Right forelimb (tissue), 1 donor: ENCODE data around the gene SLC37A1.

Experiments used
- DNase-seq: peaks from one replicate; pipeline ENCODE4 v3.0.0-alpha.2; 2018

The SLC37A1 gene

DNA sequence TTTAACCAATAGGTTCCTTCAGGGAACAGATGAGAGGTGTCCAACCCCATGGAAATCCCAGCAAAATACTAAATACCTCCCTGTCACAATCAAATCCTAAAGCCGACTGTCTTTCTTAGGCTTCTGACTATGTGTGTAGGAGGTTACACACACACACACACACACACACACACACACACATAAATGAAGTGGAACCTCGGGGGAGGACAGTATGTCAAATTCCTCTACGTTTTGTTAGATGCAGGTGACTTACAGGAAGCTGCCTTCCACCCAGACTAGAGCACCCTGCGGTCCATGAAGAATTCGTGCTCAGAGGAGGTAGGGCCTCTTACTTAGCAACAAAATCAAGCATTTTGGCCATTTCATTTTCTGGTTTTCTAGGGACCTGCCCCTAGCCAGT, 34.1 kb upstream of the SLC37A1 start:
- no peak for DNase-seq

DNA sequence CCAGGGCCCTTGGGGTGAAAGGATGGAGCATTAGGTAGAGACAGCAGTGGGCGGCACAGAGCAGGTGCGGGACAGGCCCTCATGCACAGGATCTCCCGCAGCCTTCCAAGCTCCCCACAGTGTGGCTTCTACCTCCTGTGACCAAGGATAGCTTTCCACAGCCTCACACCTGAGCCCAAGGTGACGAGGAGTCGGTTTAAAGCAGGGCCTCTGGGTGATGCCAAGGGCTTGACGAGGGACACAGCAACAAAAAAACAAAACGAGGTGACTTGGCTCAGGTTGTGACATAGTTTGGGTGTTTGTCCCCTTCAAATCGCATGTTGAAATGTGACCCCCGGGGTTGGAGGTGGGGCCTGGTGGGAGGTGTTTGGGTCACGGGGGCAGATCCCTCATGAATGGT, 32.9 kb upstream of the SLC37A1 start:
- no peak for DNase-seq

DNA sequence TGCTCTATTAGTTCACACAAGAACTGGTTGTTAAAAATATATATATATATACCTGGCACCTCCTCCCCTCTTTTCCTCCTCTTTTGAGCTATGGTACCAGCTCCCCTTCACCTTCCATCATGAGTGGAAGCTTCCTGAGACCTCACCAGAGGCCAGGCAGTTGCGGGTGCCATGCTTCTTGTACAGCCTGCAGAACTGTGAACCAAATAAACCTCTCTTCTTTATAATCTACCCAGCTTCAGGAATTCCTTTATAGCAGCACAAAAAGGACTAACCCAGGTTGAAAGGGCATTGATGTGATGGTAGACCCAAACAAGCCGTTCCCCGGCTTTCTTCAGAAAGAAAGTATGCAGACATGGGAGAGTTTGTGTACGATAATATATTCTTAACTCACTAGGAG, 32.5 kb upstream of the SLC37A1 start:
- DNase-seq, result no peak

DNA sequence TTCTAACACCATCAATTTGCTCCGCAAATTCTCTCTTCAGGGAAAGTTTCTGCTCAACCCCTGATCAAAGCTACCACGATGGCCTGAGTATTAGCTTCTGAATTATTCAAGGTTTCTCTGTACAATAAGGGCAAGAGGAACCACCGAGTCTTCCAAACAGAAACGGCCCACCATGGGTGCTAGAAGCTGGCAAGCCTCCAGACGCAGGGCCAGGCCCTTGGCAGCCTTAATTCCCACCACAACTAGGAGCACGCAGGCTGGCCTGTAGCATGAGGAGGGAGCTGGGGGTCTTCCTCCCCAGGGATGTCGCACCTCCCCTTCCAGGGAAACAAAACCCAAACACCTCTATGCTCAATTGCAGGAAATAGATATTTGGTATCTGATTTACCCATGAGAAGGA, 28.7 kb upstream of the SLC37A1 start:
- DNase-seq, result no peak

DNA sequence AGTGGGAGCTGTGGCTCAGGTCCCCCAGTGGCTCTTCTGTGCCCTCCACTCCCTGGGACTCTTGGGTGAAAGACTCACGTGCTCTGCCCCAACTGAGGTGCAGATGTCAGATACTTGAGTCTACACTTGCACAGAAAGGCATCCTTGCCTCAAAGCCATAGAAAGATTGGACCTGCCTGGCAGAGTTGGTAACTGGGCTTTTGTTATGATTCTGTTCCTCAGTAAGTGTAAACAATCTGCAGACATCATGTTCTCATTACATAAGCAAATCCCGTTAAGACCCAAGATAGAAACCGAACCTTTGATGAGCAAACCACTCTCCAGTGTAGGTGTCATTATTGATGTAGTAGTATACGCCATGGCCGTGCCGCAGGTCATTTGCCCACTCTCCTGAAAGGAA, 27.6 kb upstream of the SLC37A1 start:
- DNase-seq, result no peak

DNA sequence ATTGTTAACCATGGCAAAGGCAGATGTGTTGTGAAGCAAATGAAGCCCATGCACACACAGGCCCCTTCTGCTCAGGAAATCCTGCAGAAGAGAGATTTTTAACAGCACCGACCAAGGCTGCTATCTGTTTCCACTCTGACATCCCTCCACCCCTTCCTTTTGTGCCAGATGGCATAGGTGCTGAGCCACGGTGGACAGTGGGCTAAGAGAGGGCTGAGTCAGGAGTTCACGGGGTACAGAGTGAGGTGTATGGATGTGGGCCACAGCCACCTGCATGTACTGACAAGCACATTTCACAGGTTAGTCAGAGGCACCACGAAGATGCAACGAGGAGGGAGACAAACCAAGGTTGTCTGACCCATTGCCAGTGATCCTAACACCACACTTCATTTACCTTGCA, 27.1 kb upstream of the SLC37A1 start:
- no peak for DNase-seq

DNA sequence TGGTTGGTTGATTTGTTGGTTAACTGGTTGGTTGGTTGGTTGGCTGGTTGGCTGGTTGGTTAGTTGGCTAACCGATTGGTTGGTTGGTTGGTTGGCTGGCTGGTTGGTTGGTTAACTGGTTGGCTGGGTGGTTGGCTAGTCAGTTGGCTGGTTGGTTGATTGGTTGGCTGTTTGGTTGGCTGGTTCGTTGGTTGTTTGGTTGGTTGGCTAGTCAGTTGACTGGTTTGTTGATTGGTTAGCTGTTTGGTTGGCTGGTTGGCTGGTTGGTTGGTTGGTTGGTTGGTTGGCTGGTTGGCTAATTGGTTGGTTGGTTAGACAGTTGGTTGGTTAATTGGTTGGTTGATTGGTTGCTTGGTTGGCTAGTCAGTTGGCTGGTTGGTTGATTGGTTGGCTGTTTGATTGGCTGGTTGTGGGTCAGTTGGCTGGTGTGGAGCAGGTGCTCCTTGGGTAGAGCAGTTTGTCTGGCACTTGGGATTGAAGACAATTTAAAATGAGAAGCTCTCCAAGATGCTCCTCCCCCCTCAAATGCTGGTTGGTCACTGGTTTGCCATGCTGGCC, 24.6 kb upstream of the SLC37A1 start:
- DNase-seq, result no peak

DNA sequence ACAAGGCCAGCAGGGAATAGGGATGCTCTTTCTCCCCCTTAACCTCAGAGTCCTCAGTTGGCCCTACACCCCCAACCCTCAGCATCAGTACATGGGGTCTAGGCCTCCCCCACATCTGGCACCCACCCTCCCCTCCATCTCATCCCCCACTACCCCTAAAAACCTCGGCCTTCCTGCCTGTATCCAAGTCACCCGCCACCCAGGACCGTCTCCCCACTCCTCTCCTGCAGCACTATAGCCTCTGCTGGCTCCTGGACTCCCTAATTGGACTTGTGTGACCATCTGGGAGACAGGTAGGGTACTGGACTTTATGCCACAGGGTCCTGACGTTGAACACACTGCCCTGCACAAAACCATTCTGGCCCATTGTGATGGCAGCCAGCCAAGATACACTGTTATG, 23.7 kb upstream of the SLC37A1 start:
- no peak for DNase-seq

DNA sequence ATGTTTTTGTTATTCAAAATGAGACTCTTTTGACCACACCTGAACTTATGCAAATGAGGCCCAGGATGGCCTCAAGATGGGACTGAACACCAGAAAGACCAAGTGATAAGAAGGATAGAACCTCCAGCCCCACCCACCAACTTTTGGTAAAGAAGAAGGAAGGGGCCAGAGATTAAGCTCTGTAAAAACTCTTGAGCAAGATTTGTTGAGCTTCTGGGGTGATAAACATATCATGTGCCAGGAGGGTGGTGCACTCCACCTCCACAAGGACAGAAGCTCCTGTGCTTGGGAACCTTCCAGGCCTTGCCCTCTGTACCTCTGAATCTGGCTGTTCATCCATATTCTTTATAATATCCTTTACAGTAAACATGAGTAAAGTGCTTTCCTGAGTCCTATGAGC, 22.9 kb upstream of the SLC37A1 start:
- DNase-seq, result no peak

DNA sequence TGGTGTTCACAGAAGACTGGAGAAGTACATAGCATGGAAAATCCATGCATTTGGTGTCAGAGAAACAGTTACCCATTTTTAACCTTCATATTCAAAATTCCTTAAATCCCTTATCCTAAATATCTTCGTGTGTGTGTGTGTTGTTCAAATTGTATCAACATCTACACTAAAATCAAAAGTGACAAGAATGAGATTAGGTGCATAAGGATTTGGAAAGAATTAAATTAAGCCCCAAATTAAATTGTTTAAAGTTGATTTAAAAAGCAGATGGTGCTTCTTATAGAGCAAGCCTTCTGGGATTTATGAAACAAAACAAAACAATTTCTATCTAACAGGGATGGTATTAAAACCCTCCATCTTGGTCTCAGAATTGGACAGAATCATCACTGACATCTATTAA, 22.3 kb upstream of the SLC37A1 start:
- DNase-seq, result no peak

DNA sequence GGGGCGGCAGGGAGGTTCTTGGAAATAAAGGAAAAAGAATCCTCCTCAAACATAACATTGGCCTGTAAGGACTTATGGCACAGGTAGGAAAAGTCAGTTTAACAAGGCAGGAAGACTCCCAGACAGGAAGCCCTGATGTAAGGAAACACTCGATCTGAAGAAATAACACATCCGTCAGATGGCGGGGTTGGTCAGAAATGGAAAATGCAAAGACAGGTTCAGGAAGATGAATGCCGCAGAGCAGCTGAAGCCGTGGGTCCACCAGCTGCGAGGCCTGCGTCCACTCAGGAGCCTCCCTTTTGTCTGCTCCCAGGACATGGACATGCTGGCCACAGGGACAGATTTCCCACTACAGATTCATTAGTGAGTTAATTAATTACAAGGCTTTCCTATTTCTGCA, 21.5 kb upstream of the SLC37A1 start:
- DNase-seq, result no peak

DNA sequence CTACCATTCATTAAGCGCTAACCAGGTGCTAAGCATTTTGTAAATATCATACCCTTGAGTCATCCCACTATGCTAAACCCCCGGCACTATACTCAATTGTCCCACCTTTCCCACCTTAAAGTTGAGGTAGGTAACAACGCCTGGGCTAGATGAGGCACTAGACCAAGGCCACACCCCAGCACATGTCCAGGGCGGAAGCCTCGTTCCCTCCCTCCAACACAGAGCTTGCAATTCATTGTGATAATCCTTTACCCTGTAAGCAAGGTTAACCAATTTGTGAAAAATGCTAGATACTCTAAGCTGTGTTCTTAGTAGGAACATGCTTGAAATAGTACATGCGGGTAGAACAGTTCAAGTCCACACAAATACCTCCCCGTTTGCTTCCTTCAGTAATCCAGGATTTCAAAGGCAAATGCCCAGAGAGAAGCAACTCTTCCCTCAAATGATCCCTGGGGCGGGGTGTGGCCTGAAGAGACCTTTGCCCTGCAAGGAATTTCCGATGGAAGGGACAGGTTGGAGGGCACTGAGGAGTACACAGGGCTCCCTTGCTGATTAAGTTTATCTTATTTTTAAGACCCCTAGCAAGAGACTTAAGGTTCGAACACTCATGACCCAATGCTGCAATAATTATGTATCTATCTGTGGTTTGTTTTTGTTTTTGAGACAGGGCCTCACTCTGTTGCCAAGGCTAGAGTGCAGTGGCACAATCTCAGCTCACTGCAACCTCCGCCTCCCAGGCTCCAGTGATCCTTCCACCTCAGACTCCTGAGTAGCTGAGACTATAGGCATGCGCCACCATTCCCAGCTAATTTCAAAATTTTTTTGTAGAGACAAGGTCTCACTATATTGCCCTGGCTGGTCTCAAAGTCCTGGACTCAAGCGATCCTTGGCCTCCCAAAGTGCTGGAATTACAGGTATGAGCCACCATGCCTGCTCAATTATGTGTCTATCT, 20.3 kb upstream of the SLC37A1 start:
- no peak for DNase-seq

DNA sequence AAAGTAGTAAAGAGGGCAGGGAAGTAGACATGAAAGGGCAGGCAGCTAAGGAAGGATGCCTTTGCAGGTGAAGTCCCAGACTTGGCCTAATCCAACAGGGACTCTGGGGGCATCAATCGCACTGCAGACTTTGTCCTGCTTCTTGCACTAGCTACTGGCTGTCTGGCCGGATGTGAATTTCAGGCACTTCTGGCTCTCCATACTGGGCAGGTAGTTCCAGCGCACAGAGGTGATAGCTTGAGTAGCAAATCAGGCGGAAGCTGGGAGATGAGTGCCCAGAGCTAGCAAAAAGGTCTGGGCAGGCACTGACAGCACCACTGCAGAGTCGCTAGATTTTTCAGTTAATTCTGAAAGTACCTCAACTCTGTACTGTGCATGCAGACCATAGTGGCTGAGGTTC, 18.6 kb upstream of the SLC37A1 start:
- DNase-seq, result no peak

DNA sequence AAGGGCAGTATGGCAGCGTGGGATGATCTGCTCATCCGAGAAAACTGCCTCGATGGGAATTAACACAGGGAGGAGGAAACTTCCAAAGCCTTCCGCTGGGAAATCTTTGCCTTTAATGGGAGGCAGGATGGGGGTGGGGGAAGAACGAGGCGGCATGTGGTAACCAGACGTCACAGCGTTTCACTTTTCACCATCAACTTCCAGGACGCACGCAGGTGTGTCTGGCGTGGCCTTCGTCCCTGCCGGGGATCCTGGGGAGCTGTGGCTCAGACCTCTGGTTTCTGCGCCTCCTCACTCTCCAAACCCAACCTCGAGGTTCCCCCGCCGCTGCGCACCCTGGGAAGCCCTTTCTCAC, 17.9 kb upstream of the SLC37A1 start:
- no peak for DNase-seq

DNA sequence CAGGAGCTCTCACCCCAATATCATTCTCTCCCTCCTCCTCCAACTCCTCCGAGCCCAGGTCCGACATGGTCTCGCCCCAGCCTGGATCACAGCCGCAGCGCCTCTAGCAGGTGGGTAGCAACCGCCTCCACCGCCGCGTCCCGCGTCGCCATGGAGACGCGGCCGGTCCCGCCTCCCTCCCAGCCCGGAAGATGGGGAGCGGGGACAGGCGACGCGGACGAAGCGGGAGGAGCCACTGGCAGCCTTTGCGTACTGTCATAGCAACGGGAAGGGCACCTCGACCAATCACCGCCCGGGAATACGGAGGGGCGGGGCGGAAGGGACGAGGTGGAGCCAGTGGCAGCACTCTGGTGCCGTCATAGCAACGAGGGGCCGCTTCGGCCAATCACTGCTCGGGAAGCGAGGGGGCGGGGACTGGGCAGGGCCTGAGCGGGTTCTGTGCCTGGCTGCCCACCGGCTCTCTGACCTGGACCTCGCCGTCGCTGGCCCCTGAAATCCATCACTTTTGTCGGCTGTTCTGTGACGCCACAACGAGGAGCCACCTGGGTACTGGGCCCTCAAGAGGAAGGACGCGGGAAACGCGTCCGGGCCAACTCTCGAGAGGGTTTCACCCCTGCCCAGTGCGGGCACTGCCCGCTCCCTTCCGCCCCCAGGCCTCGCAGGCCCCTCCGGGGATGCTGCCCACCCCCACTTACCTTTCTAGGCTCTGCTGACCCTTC, 17.4 kb upstream of the SLC37A1 start, which contains the start of gene RSPH1:
Gene RSPH1 (minus strand): TSS at position 105 of the 719 bp plus-strand sequence. CDS start 38 bp downstream, at position 67.
- DNase-seq, result peak; percentile 100

DNA sequence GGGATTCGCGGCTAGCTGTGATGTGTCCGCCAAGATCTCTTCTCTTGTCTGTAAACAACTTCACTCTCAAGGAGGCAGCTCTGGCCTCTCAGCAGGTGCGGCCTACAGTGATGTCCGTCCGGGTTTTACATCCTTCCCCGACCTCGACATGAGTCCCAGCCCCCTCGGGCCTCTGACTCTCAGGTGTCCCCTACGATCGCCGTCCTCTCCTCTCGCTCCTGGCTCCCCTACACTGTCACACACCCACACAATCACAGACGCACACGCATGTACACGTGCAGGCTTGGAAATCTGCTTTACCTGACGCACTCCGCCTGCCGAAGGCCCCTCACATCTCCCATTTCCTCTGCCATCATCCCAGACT, 16.8 kb upstream of the SLC37A1 start:
- DNase-seq, result no peak

DNA sequence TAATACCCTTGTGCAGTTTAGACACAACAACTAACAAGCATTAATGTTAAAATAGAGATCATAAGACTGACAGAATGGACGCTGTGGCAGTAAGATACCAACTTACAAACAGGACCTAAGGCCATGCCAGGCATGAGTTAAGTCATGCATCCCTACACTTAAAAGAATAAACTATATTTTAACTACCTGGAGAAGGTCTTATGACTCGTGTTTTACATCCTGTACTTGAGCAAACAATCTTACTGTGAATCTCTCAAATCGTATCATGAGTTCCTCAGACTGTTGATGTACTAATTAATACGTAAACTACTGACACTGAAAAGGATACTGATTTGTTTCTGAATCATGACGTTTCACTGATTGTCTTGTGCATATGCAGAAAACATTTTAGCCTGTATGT, 15.6 kb upstream of the SLC37A1 start:
- DNase-seq, result no peak

DNA sequence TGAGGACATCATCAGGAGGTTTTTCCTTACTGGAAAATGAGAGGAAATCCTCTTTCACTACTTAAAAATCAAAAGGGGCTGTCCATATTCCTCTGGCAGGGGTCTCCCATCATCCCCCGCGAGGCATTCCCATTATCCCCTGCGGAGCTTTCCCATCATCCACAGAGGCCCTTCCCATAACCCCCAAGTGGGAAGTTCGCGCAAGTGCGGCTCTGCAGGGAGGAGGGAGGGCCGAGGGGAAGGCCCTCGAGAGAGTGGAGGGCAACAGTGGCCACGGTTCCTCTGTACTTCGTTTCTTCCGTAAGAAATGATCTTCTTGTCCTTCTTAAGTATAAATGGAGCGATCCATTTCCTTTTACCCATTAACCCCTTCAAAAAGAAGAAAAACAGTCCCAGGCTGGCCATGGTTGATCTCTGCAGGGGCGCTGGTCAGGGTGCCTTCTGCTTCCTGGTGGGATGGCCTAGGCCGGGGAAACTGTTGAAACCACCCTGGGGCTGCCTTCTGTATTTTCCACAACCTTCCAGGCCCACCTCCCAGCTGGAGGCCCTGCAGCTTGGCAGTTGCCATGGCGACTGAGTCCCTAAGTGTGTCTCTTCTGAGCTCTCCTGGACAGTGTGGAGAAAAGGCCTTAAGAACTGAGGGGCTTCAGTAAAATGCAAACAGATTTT, 14.1 kb upstream of the SLC37A1 start:
- DNase-seq, result no peak

DNA sequence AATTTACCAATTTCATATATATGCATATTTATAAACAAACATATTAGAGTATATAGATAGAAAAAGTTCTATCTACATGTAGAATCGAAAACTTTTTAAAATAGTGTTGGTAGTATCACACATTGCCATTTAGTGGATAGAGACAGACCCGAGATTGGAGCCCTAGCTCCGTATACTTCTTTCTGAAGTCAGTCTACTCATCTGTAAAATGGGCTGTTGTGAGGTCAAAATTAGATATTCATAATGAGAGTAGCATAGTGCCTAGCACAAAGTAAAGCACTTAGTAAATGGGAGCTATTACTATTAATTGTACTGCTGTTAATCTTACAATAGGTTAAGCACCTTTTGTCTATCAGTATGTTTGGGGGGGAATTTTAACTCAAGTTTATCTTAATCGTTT, 13.4 kb upstream of the SLC37A1 start:
- no peak for DNase-seq

DNA sequence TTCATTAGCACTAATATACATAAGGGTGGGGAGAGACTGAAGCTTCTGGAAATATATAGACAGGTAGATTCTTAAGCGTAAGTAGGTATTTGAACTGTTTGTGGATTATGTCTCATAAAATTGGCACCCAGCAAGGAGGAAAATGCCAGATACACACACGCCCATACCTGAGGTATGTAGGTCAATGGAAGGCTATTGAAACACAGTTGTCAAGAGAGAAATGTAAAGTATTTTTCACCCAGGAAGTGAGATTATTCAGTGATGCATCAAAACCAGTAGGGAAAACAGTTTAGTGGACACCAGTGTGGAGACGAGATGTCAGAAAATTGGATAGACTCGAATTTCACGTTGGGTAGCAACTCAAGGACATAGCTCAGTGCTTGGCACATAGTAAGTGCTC, 12.9 kb upstream of the SLC37A1 start:
- no peak for DNase-seq

DNA sequence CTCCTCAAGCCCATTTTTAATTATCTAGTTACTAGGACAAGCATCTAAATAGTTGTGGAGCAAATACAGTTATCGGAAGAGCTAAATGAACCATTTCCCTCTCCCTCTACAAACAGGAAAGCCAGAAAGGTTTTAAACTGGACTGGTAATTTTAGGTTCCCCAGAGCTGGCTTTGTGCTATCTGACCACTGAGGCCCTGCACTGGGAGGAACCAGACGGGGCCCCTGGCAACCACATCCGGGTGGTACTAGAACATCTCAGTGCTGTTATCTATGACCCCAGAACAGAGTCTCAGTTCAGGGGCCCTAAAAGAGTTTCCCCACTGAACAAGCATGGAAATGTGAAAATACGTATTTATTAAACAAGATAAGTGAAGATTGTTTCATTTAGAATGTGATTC, 9.9 kb upstream of the SLC37A1 start:
- no peak for DNase-seq

DNA sequence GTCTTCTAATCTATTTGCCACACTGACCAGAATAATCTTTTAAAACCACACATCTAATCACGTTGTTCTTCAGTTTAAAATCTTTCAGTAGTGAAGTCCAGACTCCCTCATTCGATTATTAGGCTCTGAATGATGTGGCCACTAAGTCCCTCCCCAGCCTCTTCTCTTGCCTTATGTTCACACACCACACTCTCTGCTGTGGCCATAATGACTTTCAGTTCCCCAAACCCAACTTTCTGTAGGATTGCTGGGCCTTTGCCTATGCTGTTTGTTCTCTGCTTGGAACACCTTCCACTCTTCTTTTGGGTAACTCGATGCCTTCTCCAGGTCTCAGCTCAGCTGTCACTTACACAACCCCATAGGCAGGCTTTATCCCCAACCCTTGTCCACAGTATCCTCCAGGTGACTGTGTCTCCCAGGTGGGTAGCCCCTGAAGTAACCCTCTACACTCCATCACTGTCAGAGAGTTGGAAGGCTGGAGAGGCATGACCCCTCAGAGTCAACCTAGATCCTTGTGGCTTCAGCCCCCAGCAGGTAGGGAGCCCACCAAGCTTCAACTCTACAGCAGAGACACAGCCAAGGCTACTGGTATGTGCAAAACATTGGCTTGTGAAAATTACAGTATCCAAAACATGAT, 8.4 kb upstream of the SLC37A1 start:
- no peak for DNase-seq

DNA sequence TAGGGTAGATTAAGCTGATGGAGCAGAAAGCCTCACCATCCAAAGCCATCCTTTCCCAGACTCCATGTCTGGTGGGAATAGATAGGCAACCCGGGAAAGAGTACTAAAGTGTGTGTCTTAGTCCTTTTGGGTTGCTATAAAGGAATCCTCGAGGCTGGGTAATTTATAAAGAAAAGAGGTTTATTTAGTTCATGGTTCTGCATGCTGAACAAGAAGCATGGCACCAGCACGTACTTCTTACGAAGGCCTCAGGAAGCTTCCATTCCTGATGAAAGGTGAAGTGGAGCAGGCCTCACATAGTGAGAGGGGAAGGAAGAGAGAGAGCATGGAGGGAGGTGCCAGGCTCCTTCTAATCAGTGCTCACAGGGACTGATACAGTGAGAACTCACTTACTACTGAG, 6.2 kb upstream of the SLC37A1 start:
- DNase-seq, result no peak
